NCI-H2107 (cell line): ENCODE measurements around the gene BCCIP.
A peak's percentile ranks its signal among the peaks of the same experiment; 100 is the strongest.

Experiments used
- DNase-seq: peaks from one replicate; lab custom pipeline; 2025; lab: John Stamatoyannopoulos, UW

Gene BCCIP

GRCh38 chr10:125797994-125798662, 25.2 kb upstream of the BCCIP start:
- peak; percentile 6 for DNase-seq

DNA sequence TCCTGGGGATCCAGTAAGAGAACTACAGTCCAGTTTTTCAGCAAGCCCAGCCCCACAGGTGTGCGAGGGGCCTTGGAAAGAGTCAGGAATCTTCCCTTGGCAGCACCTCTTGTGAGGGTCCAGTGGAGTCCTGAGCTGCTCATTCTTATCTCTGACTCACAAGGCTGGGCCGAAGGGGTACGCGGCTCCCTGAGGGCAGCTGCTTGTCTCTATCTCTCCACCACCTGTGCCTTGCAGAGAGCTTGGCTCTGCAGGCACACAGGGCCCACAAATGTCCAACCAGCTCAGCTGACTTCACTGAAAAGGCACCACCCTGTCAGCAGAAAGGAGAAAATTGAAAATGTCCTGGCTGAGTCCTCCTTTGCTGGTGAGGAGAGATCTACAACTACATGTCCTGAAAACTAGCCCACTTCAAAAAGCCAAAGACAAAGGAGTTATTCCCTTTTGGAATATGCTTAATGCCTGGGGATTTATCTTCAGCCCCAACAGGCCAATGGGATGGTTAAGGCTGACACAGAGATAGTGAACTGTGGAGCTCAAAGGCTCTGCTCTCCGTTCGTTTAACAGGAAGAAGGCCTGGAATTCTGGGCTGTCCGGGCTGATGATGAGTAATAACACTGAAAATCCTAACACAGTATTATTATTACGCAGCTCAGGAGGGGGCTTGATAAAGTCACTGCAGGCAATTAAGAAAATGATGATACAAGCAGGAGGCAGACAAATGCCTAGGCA, 23.7 kb upstream of the BCCIP start:
- DNase-seq, result no peak

DNA sequence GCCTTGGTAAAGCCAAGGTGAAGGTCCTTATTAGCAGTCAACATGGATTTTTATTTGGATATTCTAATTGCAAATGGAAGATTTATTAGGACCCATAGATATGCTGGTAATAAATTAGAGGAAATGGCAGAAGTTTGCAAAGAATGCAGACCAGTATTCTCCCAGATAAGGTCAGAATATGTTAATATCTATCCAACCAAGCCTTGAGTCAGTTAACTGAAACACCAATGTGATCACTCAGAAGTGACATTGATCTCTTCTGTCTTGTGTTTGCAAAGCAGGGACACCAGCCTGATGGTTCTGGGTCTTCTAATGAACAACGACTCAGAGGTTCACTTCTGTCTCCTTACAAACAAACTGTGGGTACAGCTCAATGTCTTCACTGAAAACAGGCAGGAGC, 21.8 kb upstream of the BCCIP start:
- DNase-seq, result no peak

GRCh38 chr10:125802131-125802530, 21.2 kb upstream of the BCCIP start:
- DNase-seq, result no peak

- DNase-seq, result no peak
Observed at GRCh38 chr10:125802739-125803138, 20.6 kb upstream of the BCCIP start.

- DNase-seq, result no peak
Observed at GRCh38 chr10:125808047-125808446, 15.3 kb upstream of the BCCIP start.

- no peak for DNase-seq
Observed at GRCh38 chr10:125811251-125811650, 12.1 kb upstream of the BCCIP start.

DNA sequence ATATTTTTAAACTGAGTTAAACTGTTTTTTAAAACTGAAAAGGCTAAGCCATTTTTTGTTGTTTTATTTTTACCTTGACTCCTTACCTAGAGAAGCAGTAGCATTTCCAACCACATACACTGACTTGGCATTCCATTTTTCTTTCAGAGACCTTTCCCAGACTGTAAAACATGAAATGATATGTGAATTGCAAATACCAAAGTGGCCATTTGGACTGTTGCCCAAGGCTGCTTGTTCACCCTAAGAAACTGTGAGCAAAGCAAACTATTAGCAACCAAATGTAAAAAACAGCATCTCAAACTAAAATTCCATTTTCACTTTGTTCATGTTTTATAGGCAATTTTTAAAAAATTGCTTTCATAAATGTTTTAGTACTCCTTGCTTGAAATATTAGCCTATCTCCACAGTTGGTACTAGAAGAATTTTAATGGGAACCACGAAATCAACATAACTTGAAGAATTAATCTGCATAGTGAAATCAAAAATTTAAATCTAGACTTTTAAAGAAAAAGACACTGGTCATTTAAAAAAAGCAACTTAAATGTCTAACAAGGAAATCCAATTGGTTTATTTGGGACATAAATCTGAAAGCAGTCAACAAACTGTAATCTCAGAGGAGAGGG, 11.1 kb upstream of the BCCIP start:
- DNase-seq, result no peak

GRCh38 chr10:125815764-125816163, 7.6 kb upstream of the BCCIP start:
- no peak for DNase-seq

- no peak for DNase-seq
Observed at GRCh38 chr10:125816548-125816947, 6.8 kb upstream of the BCCIP start.

DNA sequence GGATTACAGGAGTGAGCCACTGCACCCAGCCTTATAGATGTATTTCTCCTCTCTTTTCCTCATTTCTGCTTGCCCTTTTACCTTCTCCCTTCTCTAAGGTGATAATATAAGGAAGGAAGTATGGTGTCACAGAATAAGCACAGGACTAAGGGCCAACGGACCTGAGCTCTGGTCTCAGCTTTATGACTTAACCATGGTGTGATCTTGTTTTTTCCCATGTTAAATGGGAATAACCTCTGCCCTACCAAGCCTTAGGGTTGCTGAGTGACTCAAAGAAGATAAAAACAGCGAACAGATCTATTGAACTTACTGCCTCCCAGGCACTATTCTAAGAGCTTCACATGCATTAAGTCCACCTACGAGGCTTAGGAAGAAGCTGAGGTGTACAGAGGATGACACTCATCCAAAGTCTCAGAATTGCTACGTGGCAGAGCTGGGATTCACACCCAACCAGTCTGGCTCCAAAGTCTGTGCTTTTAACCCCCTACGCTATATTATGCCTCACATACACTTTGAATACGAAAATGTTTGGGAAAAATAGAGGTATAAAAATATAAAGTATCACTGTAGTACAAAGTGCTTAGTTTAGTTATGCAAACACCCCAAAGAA, 5.9 kb upstream of the BCCIP start:
- no peak for DNase-seq

DNA sequence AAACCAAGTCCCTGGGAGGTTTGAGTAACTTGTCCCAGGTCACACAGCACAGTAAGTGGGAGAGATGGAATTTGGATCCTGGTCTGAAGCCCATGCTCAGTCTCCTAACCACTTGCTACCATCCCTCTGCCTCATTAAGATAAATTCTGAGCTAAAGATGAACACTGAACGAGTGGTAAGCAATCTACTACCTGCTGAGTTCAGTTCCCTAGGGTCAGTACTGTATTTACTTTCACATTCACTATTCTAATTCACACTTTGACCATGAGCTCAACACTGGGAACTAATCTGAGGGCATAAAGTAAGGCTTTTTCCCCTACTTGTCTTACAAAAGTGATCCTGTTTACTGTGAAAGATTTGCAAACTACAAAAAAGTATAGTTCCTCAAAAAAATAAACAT, 2.6 kb upstream of the BCCIP start:
- DNase-seq, result no peak

DNA sequence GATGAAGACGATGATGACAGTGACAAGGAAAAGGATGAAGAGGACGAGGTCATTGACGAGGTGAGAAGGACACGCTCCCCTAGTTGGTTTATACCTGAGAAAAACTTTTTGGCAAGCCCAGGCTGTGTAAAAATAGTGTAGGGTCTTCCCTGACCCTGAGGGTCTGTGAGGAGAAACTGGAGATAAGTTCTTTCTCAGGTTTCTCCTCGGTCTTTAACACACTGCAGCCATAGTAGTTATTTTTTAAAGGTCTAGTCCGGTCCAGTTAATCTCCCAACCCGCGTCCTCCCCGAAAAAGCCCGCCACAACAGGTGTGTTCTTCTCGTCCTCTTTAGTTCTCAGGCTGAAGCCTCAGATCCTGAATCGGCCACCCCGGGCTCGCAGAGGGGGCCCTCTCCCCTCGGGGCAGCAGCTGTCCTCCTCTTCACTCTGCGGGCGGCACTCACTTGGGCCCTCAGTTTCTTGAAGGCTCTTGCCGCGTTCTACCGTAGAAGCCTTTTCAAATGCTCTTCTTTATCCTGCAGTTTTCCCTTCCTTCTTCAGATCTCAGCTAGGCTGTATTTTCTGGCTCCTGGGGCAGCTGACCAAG, 411 bp downstream of the BCCIP start:
- no peak for DNase-seq

GRCh38 chr10:125824736-125825135, 1.4 kb downstream of the BCCIP start:
- no peak for DNase-seq

DNA sequence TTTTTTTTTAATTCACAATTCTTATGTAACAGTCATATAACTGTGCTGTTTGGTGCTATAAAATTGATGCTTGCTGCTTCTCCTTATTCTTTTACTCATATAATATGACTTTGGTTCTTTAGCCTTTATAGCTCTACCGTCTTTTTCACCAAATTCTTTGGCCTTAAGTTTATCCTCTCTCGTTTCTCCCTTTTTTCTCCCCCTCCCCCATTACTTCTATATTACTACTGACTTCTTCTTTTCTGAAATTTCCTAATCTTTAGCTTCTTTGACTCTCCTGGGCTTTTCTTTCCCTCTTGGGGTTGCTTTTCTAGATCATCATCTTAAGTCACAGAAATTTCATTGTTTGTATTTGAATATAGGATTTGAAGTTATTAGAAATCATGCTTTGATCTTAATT, 3.8 kb downstream of the BCCIP start:
- DNase-seq, result no peak

DNA sequence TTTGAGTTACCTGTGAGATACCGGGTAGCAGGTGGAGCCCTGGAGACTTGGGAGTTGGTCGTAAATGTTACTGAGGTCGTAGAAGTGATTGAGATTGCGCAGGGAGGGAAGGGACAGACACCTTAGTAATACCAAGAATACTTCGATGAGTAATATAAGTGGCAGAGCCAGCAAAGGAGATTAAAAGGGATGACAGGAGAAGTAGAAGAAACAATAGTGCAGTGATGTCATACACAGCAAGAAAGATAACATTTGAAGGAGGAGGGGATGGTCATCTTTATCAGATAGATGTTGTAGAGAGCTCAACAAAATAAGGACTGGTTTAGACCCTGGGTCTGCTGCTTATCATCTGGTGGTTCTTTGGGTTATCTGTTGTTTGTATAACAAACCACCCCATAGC, 5.0 kb downstream of the BCCIP start:
- DNase-seq, result no peak

GRCh38 chr10:125836746-125837145, 13.4 kb downstream of the BCCIP start:
- DNase-seq, result no peak

- no peak for DNase-seq
Observed at GRCh38 chr10:125838802-125839575, 15.6 kb downstream of the BCCIP start.

DNA sequence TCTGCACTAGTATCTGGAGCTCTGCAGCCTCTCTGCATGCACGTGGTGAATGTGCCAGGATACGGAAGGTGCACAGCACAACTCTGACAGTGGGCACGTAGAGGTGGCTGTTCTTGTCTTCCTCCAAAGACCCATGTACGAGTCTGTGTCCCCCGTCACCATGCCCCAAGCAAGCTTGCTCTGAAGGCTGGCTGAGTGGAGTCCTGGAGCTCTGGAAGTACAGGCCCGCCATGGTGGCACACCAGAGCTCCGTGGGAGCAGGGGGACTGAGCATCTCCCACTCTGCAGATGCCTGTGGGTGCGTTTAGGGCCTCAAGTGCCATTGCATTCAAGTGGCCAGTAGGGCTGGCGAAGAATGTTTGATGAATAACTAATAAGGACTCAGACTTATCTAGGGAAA, 17.1 kb downstream of the BCCIP start:
- no peak for DNase-seq

GRCh38 chr10:125840955-125841354, 17.6 kb downstream of the BCCIP start:
- no peak for DNase-seq

GRCh38 chr10:125843603-125844329, 20.4 kb downstream of the BCCIP start:
- no peak for DNase-seq
